Hematopoietic multipotent progenitor cell treated with erythropoietin and hydrocortisone succinate and interleukin-3 and kit ligand, for 4 days (in vitro differentiated cells): ENCODE results near the gene TYW1.
"Not testable (repeated sequence)": the region's sequence is repeated elsewhere in the genome, so short reads cannot be mapped to it uniquely, and the experiment has no call there.

ENCODE experiments used
- DNase-seq: peaks from one replicate; pipeline ENCODE4 v3.0.0-alpha.2; 2015

TYW1 gene

GRCh38 chr7:67049908-67050307, 53.3 kb downstream of the TYW1 start:
- DNase-seq = not testable (repeated sequence)

GRCh38 chr7:67052161-67052560, 55.5 kb downstream of the TYW1 start:
- not testable (repeated sequence) for DNase-seq

GRCh38 chr7:67056683-67057082, 60.0 kb downstream of the TYW1 start:
- DNase-seq = no peak

- not testable (repeated sequence) for DNase-seq
Measured at GRCh38 chr7:67061321-67061720, 64.7 kb downstream of the TYW1 start.

GRCh38 chr7:67062802-67063201, 66.2 kb downstream of the TYW1 start:
- not testable (repeated sequence) for DNase-seq

- not testable (repeated sequence) for DNase-seq
Measured at GRCh38 chr7:67066950-67067622, 70.5 kb downstream of the TYW1 start.

GRCh38 chr7:67076120-67076519, 79.5 kb downstream of the TYW1 start:
- not testable (repeated sequence) for DNase-seq

GRCh38 chr7:67082880-67083279, 86.2 kb downstream of the TYW1 start:
- not testable (repeated sequence) for DNase-seq

GRCh38 chr7:67089261-67089660, 92.6 kb downstream of the TYW1 start:
- not testable (repeated sequence) for DNase-seq

GRCh38 chr7:67091053-67091452, 94.4 kb downstream of the TYW1 start:
- not testable (repeated sequence) for DNase-seq

GRCh38 chr7:67098031-67098430, 101.4 kb downstream of the TYW1 start:
- DNase-seq = not testable (repeated sequence)

- DNase-seq = not testable (repeated sequence)
Measured at GRCh38 chr7:67099406-67099805, 102.8 kb downstream of the TYW1 start.

- not testable (repeated sequence) for DNase-seq
Measured at GRCh38 chr7:67100038-67100437, 103.4 kb downstream of the TYW1 start.

GRCh38 chr7:67100956-67101361, 104.3 kb downstream of the TYW1 start:
- DNase-seq = peak; percentile 46

GRCh38 chr7:67104937-67105336, 108.3 kb downstream of the TYW1 start:
- not testable (repeated sequence) for DNase-seq

GRCh38 chr7:67105377-67105776, 108.7 kb downstream of the TYW1 start:
- peak; percentile 75 for DNase-seq

- DNase-seq = not testable (repeated sequence)
Measured at GRCh38 chr7:67106255-67106654, 109.6 kb downstream of the TYW1 start.

GRCh38 chr7:67111342-67111741, 114.7 kb downstream of the TYW1 start:
- not testable (repeated sequence) for DNase-seq

- DNase-seq = not testable (repeated sequence)
Measured at GRCh38 chr7:67114483-67115246, 118.0 kb downstream of the TYW1 start.

- DNase-seq = not testable (repeated sequence)
Measured at GRCh38 chr7:67120491-67120890, 123.9 kb downstream of the TYW1 start.

- DNase-seq = peak; percentile 33
Measured at GRCh38 chr7:67128257-67128656, 131.6 kb downstream of the TYW1 start.

GRCh38 chr7:67130766-67131165, 134.1 kb downstream of the TYW1 start:
- DNase-seq = peak; percentile 39

GRCh38 chr7:67134912-67135311, 138.3 kb downstream of the TYW1 start:
- DNase-seq = not testable (repeated sequence)
